ENCODE data around the gene SCIMP. TPM values are rescaled to one million over a fixed set of nuclear protein-coding genes. Genes with fewer than 3 reads are reported as not detected.
"Not testable (repeated sequence)": the region's sequence is repeated elsewhere in the genome, so short reads cannot be mapped to it uniquely, and the experiment has no call there.

Gene SCIMP
- polyA plus RNA-seq, 1 donor (not counting 4 experiments of a cell fraction or from before 2014, with no cell fraction given): not detected

- peaks cover 11% of the 10 kb centered on the region for H3K4me1 ChIP-seq (ENCODE audit: control insufficient read depth, extremely low read depth, insufficient read depth, low read length)
- no peak overlapping the region for H3K4me3 ChIP-seq (ENCODE audit: control insufficient read depth in 2 of 3, extremely low read depth in 1 of 3, insufficient read depth in 2 of 3, low read depth in 1 of 3, low read length in 3 of 3)
- no peaks in the 10 kb centered on the region for H3K36me3 ChIP-seq (ENCODE audit: control insufficient read depth in 2 of 2, extremely low read depth in 1 of 2, insufficient read depth in 2 of 2, low read length in 2 of 2)
- DNase-seq (ENCODE audit: low read depth, low spot score) (no peak), FAIRE-seq (no peak)
- H3K79me2 ChIP-seq (ENCODE audit: control insufficient read depth, insufficient read depth, low read length): no peaks in the 10 kb centered on the region
- peak overlapping the region; percentile 37 for H3K4me2 ChIP-seq (ENCODE audit: control insufficient read depth, extremely low read depth, insufficient read depth, low read depth, low read length)
- H3K9ac ChIP-seq (ENCODE audit: control insufficient read depth, extremely low read depth, insufficient read depth, low read length): no peak overlapping the region
- H3K9me3 ChIP-seq (ENCODE audit: control insufficient read depth, low read depth, low read length): no peaks in the 10 kb centered on the region
- dilution Hi-C loops (cut with MboI; ENCODE audit: extremely low pct_ligation_motif_present, low sequenced_read_pairs): no loop called here
- TF ChIP-seq CTCF (optimal IDR thresholded peaks at IDR 0.05 in 1 of 3, IDR thresholded peaks at IDR 0.05 in 1 of 3, conservative IDR thresholded peaks at IDR 0.05 in 1 of 3; ENCODE audit: extremely low read depth in 1 of 3, insufficient read depth in 2 of 3, low read length in 3 of 3): no peak
- TF ChIP-seq EZH2 (IDR thresholded peaks at IDR 0.05; ENCODE audit: low read length): no peak
- no peaks in the 10 kb centered on the region for H4K20me1 ChIP-seq (ENCODE audit: control insufficient read depth, extremely low read depth, insufficient read depth, low read length)
- no peak overlapping the region for H3K27ac ChIP-seq (ENCODE audit: control insufficient read depth, insufficient read depth, low read length)
- H3K27me3 ChIP-seq (ENCODE audit: control insufficient read depth, extremely low read depth, insufficient read depth, low read length): no peaks in the 10 kb centered on the region
- peak overlapping the region; percentile 14 for H2AFZ ChIP-seq (ENCODE audit: control insufficient read depth, low read length)
- H3K9me1 ChIP-seq (ENCODE audit: control insufficient read depth, extremely low read depth, insufficient read depth, low read length): no peaks in the 10 kb centered on the region
These were observed 7.4 kb upstream of the SCIMP start for GRCh38 chr17:5241861-5242671.

- H3K27me3 ChIP-seq (ENCODE audit: control insufficient read depth, extremely low read depth, insufficient read depth, low read length); H3K4me3 ChIP-seq (ENCODE audit: control insufficient read depth in 2 of 3, extremely low read depth in 1 of 3, insufficient read depth in 2 of 3, low read depth in 1 of 3, low read length in 3 of 3); H4K20me1 ChIP-seq (ENCODE audit: control insufficient read depth, extremely low read depth, insufficient read depth, low read length); FAIRE-seq; H3K79me2 ChIP-seq (ENCODE audit: control insufficient read depth, insufficient read depth, low read length); DNase-seq (ENCODE audit: low read depth, low spot score); H3K9ac ChIP-seq (ENCODE audit: control insufficient read depth, extremely low read depth, insufficient read depth, low read length); H3K36me3 ChIP-seq (ENCODE audit: control insufficient read depth in 2 of 2, extremely low read depth in 1 of 2, insufficient read depth in 2 of 2, low read length in 2 of 2); H2AFZ ChIP-seq (ENCODE audit: control insufficient read depth, low read length); H3K4me2 ChIP-seq (ENCODE audit: control insufficient read depth, extremely low read depth, insufficient read depth, low read depth, low read length); H3K27ac ChIP-seq (ENCODE audit: control insufficient read depth, insufficient read depth, low read length); dilution Hi-C loops (cut with MboI; ENCODE audit: extremely low pct_ligation_motif_present, low sequenced_read_pairs); H3K9me1 ChIP-seq (ENCODE audit: control insufficient read depth, extremely low read depth, insufficient read depth, low read length); H3K9me3 ChIP-seq (ENCODE audit: control insufficient read depth, low read depth, low read length): not testable (repeated sequence)
- peaks cover 11% of the 10 kb centered on the region for H3K4me1 ChIP-seq (ENCODE audit: control insufficient read depth, extremely low read depth, insufficient read depth, low read length)
These were observed 5.1 kb upstream of the SCIMP start for GRCh38 chr17:5239769-5240168.
